Ishikawa (cell line): Measurements from ENCODE around the gene COG5.

Experiments used
- CEBPB ChIP-seq: IDR thresholded peaks from 2 replicates; pipeline ENCODE4 v1.6.1; 2012
- CREB1 ChIP-seq: IDR thresholded peaks from 2 replicates; pipeline ENCODE4 v1.6.1; 2012; ENCODE audit warnings: low read depth
- EGR1 ChIP-seq: IDR thresholded peaks from 2 replicates; pipeline ENCODE4 v1.6.1; 2012
- EP300 ChIP-seq: IDR thresholded peaks from 2 replicates; pipeline ENCODE4 v1.6.1; 2012; ENCODE audit warnings: borderline replicate concordance
- FOXM1 ChIP-seq: IDR thresholded peaks from 2 replicates; pipeline ENCODE4 v1.6.1; 2012; ENCODE audit warnings: low read depth, borderline replicate concordance
- NFIC ChIP-seq: IDR thresholded peaks from 2 replicates; pipeline ENCODE4 v1.6.1; 2012
- RAD21 ChIP-seq: IDR thresholded peaks from 2 replicates; pipeline ENCODE4 v1.6.1; 2012; ENCODE audit warnings: low read depth
- TAF1 ChIP-seq: IDR thresholded peaks from 2 replicates; pipeline ENCODE4 v1.6.1; 2012; ENCODE audit warnings: low read depth, mild to moderate bottlenecking
- TCF12 ChIP-seq: IDR thresholded peaks from 2 replicates; pipeline ENCODE4 v1.6.1; 2012; ENCODE audit warnings: low read depth
- TEAD4 ChIP-seq: IDR thresholded peaks from 2 replicates; pipeline ENCODE4 v1.6.1; 2012
- YY1 ChIP-seq: IDR thresholded peaks from 2 replicates; pipeline ENCODE4 v1.6.1; 2012; ENCODE audit warnings: low read depth
- ZBTB7A ChIP-seq: IDR thresholded peaks from 2 replicates; pipeline ENCODE4 v1.6.1; 2012; ENCODE audit warnings: low read depth
- TF ChIP-seq, protein P1 (sequence below): IDR thresholded peaks from 2 replicates; pipeline ENCODE4 v1.6.1; 2012
- TF ChIP-seq, protein P2 (sequence below): IDR thresholded peaks from 2 replicates; pipeline ENCODE4 v1.6.1; 2012
- TF ChIP-seq, protein P3 (sequence below): IDR thresholded peaks from 2 replicates; pipeline ENCODE4 v1.6.1; 2012; ENCODE audit warnings: low read depth, mild to moderate bottlenecking

COG5 gene

DNA sequence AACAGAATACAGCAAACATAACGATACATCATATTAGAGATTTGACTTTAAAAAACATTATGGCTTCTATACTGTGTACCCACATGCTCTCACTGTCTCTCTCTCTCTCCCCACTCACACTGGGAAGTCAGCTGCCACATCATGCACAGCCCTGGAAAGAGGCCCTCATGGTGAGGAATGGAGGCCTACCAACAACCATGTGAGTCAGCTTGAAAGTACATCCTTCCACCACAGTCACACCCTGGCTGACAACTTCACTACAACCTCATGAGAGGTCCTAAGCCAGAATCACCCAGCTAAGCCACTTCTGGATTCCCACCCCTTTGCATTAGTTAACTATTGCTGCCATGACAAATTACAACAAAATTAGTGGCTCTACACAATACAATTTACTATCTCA, 117.2 kb downstream of the COG5 start:
- TF ChIP-seq RAD21 = no peak
- TF ChIP-seq FOXM1 = no peak

DNA sequence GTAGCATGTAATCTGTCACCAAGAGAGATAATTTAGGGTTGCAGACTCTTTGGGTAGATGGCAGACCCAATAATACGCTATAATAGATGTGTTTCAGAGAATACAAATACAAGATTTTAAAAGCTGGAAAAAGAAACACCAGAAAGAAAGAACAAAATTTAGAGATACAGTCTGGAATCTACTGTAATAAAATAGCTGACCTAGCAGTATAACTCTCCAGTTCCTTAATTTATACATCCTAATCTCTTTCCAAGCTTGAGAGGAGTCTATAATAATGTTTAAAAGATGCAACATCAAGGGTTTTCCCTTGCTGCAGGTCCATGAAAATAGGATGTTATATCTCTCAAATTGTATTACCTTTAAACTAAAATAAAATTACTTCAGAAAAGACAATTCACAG, 121.0 kb downstream of the COG5 start:
- no peak for TF ChIP-seq TEAD4
- TF ChIP-seq TCF12 = no peak
- TF ChIP-seq, protein P1, sequence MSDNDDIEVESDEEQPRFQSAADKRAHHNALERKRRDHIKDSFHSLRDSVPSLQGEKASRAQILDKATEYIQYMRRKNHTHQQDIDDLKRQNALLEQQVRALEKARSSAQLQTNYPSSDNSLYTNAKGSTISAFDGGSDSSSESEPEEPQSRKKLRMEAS = no peak
- no peak for TF ChIP-seq FOXM1
- no peak for TF ChIP-seq TAF1
- no peak for TF ChIP-seq CREB1
- no peak for TF ChIP-seq EP300
- TF ChIP-seq, protein P2, sequence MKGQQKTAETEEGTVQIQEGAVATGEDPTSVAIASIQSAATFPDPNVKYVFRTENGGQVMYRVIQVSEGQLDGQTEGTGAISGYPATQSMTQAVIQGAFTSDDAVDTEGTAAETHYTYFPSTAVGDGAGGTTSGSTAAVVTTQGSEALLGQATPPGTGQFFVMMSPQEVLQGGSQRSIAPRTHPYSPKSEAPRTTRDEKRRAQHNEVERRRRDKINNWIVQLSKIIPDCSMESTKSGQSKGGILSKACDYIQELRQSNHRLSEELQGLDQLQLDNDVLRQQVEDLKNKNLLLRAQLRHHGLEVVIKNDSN = no peak
- no peak for TF ChIP-seq EGR1
- no peak for TF ChIP-seq NFIC
- TF ChIP-seq, protein P3, sequence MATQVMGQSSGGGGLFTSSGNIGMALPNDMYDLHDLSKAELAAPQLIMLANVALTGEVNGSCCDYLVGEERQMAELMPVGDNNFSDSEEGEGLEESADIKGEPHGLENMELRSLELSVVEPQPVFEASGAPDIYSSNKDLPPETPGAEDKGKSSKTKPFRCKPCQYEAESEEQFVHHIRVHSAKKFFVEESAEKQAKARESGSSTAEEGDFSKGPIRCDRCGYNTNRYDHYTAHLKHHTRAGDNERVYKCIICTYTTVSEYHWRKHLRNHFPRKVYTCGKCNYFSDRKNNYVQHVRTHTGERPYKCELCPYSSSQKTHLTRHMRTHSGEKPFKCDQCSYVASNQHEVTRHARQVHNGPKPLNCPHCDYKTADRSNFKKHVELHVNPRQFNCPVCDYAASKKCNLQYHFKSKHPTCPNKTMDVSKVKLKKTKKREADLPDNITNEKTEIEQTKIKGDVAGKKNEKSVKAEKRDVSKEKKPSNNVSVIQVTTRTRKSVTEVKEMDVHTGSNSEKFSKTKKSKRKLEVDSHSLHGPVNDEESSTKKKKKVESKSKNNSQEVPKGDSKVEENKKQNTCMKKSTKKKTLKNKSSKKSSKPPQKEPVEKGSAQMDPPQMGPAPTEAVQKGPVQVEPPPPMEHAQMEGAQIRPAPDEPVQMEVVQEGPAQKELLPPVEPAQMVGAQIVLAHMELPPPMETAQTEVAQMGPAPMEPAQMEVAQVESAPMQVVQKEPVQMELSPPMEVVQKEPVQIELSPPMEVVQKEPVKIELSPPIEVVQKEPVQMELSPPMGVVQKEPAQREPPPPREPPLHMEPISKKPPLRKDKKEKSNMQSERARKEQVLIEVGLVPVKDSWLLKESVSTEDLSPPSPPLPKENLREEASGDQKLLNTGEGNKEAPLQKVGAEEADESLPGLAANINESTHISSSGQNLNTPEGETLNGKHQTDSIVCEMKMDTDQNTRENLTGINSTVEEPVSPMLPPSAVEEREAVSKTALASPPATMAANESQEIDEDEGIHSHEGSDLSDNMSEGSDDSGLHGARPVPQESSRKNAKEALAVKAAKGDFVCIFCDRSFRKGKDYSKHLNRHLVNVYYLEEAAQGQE = no peak
- TF ChIP-seq RAD21 = no peak
- TF ChIP-seq ZBTB7A = no peak
- no peak for TF ChIP-seq CEBPB
- no peak for TF ChIP-seq YY1

DNA sequence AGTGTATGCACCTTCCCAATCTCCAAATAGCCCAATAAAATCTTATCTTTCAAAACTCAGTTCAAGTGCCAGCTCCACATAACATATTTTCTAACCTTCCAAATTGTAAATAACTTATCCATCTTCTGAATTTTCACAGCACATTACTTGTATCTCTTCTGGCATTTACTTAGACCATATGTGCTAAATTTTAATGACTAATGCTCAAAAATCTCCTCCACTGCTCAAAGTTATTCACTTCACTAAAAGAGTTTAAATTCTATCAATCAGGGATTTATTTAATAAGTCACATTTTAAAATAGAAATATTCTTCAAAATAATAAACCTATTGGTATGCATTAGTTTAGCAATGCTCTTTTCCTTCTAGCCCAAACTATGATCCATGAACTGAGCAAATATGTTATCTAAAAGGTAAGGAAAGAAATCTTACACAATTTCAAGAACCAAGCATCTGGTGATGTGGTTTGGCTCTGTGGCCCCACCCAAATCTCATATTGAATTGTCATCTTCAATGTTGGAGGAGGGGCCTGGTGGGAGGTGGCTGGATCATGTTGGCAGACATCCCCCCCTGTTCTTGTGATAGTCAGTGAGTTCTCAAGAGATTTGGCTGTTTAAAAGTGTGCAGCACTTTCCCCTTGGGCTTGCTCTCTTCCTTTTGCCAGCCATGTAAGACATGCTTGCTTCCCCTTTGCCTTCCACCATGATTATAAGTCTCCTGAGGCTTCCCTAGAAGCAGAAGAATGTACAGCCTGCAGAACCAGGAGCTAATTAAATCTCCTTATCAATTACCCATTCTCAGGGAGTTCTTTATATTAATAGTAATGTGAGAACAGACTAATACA, 121.9 kb downstream of the COG5 start:
- TF ChIP-seq EP300 (no peak), ZBTB7A (no peak), TEAD4 (no peak), CREB1 (no peak), TCF12 (no peak), CEBPB (no peak), NFIC (no peak), RAD21 (no peak), YY1 (no peak), TAF1 (no peak), FOXM1 (no peak), EGR1 (no peak)
- TF ChIP-seq, protein P3 = no peak
- TF ChIP-seq, protein P1 = no peak
- TF ChIP-seq, protein P2 = no peak

DNA sequence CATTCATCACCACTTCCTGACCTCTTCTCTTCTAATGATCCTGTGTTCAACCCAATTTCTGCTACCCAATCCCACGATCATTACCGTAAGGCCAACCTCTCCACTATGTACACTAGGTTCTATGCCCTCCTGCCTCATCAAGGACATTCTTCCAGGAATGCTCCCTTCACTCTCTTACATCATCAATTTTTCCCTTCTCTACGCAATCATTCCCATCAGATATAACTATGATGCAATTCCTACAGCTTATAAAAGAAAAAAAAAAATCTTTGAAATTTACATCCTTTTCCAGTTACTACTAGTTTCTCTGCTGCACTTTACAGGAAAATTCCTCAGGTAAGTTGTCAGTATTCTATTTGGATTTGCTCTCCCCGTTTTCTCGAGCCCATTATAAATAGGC, 124.7 kb downstream of the COG5 start:
- TF ChIP-seq TCF12 (no peak), FOXM1 (no peak)

DNA sequence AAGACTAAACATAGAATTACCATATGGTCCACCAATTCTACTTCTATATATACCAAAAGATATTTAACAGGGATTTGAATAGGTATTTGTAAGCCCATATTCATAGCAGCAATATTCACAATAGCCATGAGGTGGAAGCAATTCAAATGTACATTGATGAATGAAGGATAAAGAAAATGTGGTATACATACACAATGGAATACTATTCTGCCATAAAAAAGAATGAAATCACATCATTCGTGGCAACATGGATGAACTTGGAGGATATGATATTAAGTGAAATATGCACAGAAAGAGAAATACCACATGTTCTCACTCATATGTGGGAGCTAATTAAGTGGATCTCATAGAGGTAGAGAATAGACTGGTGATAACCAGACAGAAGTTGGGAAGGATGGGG, 128.0 kb downstream of the COG5 start:
- TF ChIP-seq EGR1 (no peak), CREB1 (no peak), TCF12 (no peak), RAD21 (no peak), ZBTB7A (no peak), FOXM1 (no peak), CEBPB (no peak), EP300 (no peak), TAF1 (no peak), TEAD4 (no peak), NFIC (no peak)
- TF ChIP-seq, protein P3 = no peak
- TF ChIP-seq, protein P1 = no peak
- TF ChIP-seq, protein P2 = no peak
